ENCODE data around the gene RASSF5. TPM values are rescaled to one million over a fixed set of nuclear protein-coding genes. Genes with fewer than 3 reads are reported as not detected.

Gene RASSF5
- total and polyA plus RNA-seq, 9 of the 15 experiments (the other 6 are each of a cell fraction or from before 2014, with no cell fraction given) = 6.1 to 41.0 (median 25.2) TPM

- BruUV-seq (replicated peaks) = no TSS peak
- Histone ChIP-seq H3K9ac (ENCODE audit: insufficient read depth in 1 of 2, low read depth in 2 of 2, low read length in 2 of 2) (no peak overlapping the region), H3K4me1 (replicated peaks in 1 of 2; ENCODE audit: control insufficient read depth in 2 of 2, insufficient read depth in 2 of 2, low read length in 2 of 2) (peaks cover 0 to 7% of the 10 kb centered on the region in 2 experiments; a peak in 2 of 5 replicates), H3K27ac (ENCODE audit: extremely low read depth, low read depth, low read length) (no peak overlapping the region), H2AFZ (ENCODE audit: low read depth, low read length) (no peak overlapping the region), H3K27me3 (ENCODE audit: control insufficient read depth in 2 of 2, insufficient read depth in 2 of 2, low read length in 2 of 2) (peaks cover 5 to 19% of the 10 kb centered on the region in 2 experiments; a peak in 4 of 5 replicates), H3K9me1 (ENCODE audit: control insufficient read depth, insufficient read depth, low read length) (no peaks in the 10 kb centered on the region), H3K36me3 (ENCODE audit: control insufficient read depth, insufficient read depth, low read length) (no peaks in the 10 kb centered on the region), H4K20me1 (replicated peaks; ENCODE audit: control insufficient read depth, insufficient read depth, low read length) (no peaks in the 10 kb centered on the region), H3K79me2 (ENCODE audit: control insufficient read depth, insufficient read depth, low read length) (no peaks in the 10 kb centered on the region), H3K9me3 (replicated peaks; ENCODE audit: control insufficient read depth, insufficient read depth, low read depth, low read length) (no peaks in the 10 kb centered on the region), H3K4me2 (ENCODE audit: insufficient read depth, low read length) (no peak overlapping the region), H3K4me3 (no peak overlapping the region)
- ChIA-PET CTCF (ENCODE audit: low intra/inter-chr PET ratio) (interaction anchor here (0.6 kb wide), 1 partner anchor 77 kb away, joined by 3 read pairs; no protein-coding TSS in a partner anchor), POLR2A (interaction anchor here (0.6 to 1.3 kb wide), 6 partner anchors 11 to 791 kb away, joined by 3 to 5 read pairs (median 4); no protein-coding TSS in a partner anchor)
- intact Hi-C loops (cut with micrococcal nuclease) = no loop called here
- DNase-seq (ENCODE audit: extremely low read depth in 1 of 4, low spot score in 3 of 4) = no peak
- 44% methylated on average over 8 of the region's 8 CpGs for WGBS (ENCODE audit: insufficient coverage, low coverage, missing lambda C conversion rate)
- ATAC-seq = no peak
- TF ChIP-seq TAF15 (IDR thresholded peaks at IDR 0.05; ENCODE audit: low read depth, low read length) = no peak
- no peak for TF ChIP-seq PML (IDR thresholded peaks at IDR 0.05; ENCODE audit: low read length)
- no peak for TF ChIP-seq IFI16 (CRISPR knock-in tag; IDR thresholded peaks at IDR 0.05)
- no peak for TF ChIP-seq ARNT (IDR thresholded peaks at IDR 0.05)
- TF ChIP-seq MEIS2 (IDR thresholded peaks at IDR 0.05; ENCODE audit: partially characterized antibody) = no peak
- TF ChIP-seq KLF13 (tag; IDR thresholded peaks at IDR 0.05; ENCODE audit: borderline replicate concordance, low read depth) = no peak
- no peak for TF ChIP-seq DIDO1 (tag; IDR thresholded peaks at IDR 0.05; ENCODE audit: low read depth)
- no peak for TF ChIP-seq CHD2 (IDR thresholded peaks at IDR 0.05; ENCODE audit: low read depth, low read length)
- TF ChIP-seq BDP1 (IDR thresholded peaks at IDR 0.05; ENCODE audit: insufficient read depth, insufficient read length) = no peak
- no peak for TF ChIP-seq TAF1 (IDR thresholded peaks at IDR 0.05; ENCODE audit: control insufficient read depth, extremely low read depth, insufficient read depth, low read length, severe bottlenecking)
- TF ChIP-seq WHSC1 (IDR thresholded peaks at IDR 0.05; ENCODE audit: low read length) = no peak
- no peak for TF ChIP-seq ARID2 (IDR thresholded peaks at IDR 0.05)
- FAIRE-seq = no peak
- in situ Hi-C loops (cut with MboI) = no loop called here
Measured at GRCh38 chr1:206540044-206540780, 32.9 kb downstream of the RASSF5 start.

Data from K562 (cell line).